Measurements from ENCODE around the gene MAST1. TPM values are rescaled to one million over a fixed set of nuclear protein-coding genes. Genes with fewer than 3 reads are reported as not detected.

The MAST1 gene
- total and polyA plus RNA-seq, 10 donors = 0.12 to 0.65 (median 0.32) TPM; not detected in 2

DNA sequence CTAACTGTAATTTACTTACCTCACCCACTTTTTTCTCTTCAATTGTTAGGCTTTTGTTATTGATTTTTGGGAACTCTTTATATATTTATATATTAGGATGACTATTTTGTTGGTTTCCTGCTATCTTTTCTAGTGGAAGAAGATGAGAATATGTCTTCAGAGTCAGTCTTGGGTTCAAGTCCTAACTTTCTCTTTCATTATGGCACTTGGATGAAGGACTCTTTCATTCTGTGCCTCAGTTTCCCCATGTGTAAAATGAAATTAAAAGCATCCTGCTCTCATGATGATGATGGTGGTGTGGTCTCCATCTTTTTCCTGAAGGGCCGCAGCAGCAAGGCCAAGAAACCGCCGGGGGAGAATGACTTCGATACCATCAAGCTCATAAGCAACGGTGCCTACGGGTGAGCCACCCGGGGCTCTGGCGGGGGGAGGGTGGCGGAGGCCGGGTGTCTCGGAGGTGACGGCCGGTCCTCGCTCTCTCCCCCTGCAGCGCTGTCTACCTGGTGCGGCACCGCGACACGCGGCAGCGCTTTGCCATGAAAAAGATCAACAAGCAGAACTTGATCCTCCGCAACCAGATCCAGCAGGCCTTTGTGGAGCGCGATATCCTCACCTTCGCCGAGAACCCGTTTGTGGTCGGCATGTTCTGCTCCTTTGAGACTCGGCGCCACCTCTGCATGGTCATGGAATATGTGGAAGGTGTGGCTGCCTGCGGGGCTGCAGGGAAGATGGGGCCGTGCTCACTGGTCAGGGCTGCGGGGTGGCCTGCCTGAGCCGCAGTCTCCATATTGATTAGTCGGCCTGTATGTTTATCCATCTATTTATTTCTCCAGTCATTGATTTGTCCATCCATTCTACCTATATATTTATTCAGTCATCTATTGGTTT, 20.0 kb downstream of the MAST1 start:
- Histone ChIP-seq H3K27ac (no peak overlapping the region), H3K9me3 (peaks cover 0 to 27% (median 20%) of the 10 kb centered on the region in 8 donors), H3K4me1 (no peaks in the 10 kb centered on the region), H3K27me3 (replicated peaks in 1 of 7) (peaks cover 0 to 9% (median 0%) of the 10 kb centered on the region in 7 donors), H3K36me3 (no peaks in the 10 kb centered on the region), H3K4me3 (no peak overlapping the region)
- intact Hi-C loops (cut with DNase I; ENCODE audit: low total_unique reads) = no loop called here
- WGBS, 5 donors = 94 to 95% (median 95%) methylated on average over 35 of the region's 35 CpGs
- DNase-seq = no peak
- TF ChIP-seq POLR2A (IDR thresholded peaks at IDR 0.05) = no peak
- TF ChIP-seq POLR2AphosphoS5 (IDR thresholded peaks at IDR 0.05) = no peak
- TF ChIP-seq, protein P1, sequence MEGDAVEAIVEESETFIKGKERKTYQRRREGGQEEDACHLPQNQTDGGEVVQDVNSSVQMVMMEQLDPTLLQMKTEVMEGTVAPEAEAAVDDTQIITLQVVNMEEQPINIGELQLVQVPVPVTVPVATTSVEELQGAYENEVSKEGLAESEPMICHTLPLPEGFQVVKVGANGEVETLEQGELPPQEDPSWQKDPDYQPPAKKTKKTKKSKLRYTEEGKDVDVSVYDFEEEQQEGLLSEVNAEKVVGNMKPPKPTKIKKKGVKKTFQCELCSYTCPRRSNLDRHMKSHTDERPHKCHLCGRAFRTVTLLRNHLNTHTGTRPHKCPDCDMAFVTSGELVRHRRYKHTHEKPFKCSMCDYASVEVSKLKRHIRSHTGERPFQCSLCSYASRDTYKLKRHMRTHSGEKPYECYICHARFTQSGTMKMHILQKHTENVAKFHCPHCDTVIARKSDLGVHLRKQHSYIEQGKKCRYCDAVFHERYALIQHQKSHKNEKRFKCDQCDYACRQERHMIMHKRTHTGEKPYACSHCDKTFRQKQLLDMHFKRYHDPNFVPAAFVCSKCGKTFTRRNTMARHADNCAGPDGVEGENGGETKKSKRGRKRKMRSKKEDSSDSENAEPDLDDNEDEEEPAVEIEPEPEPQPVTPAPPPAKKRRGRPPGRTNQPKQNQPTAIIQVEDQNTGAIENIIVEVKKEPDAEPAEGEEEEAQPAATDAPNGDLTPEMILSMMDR (IDR thresholded peaks at IDR 0.05 in 8 of 11, conservative IDR thresholded peaks at IDR 0.05 in 3 of 11) = no peak

DNA sequence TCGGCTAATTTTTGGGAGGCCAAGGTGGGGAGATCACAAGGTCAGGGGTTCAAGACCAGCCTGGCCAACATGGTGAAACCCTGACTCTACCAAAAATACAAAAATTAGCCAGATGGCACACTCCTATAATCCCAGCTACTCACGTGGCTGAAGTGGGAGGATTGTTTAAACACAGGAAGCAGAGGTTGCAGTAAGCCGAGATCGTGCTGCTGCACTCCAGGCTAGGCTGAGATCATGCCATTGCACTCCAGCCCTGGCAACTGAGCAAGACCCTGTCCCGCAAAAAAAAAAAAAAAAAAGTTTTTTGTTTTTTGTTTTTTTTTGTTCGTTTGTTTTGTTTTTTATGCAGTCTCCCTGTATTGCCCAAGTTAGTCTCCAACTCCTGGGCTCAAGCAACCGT, 21.2 kb downstream of the MAST1 start:
- Histone ChIP-seq H3K4me3 (no peak overlapping the region), H3K27ac (no peak overlapping the region), H3K4me1 (no peaks in the 10 kb centered on the region), H3K9me3 (peaks cover 0 to 27% (median 20%) of the 10 kb centered on the region in 8 donors), H3K27me3 (replicated peaks in 1 of 7) (peaks cover 0 to 9% (median 0%) of the 10 kb centered on the region in 7 donors), H3K36me3 (no peaks in the 10 kb centered on the region)
- intact Hi-C loops (cut with DNase I; ENCODE audit: low total_unique reads) = no loop called here
- TF ChIP-seq, protein P1 (IDR thresholded peaks at IDR 0.05 in 8 of 11, conservative IDR thresholded peaks at IDR 0.05 in 3 of 11) = no peak
- TF ChIP-seq POLR2A (IDR thresholded peaks at IDR 0.05) (no peak), POLR2AphosphoS5 (IDR thresholded peaks at IDR 0.05) (no peak)
- 59 to 70% (median 65%) methylated on average over 7 of the region's 7 CpGs for WGBS, 5 donors
- DNase-seq = no peak

DNA sequence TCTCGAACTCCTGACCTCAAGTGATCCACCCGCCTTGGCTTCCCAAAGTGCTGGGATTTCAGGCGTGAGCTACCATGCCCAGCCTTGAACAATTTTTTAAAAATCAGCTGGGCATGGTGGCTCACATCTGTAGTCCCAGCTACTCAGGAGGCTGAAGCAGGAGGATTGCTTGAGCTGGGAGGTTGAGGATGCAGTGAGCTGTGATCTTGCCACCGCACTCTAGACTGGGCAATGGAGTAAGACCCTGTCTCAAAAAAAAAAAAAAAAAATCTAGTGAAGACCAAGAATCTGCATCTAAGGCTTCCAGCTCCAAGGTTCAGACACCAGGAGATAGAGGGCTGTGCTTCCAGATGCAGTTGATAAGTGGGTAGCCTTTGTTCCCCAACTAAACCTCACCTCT, 25.8 kb downstream of the MAST1 start:
- 66 to 97% (median 89%) methylated on average over 4 of the region's 4 CpGs for WGBS, 5 donors
- intact Hi-C loops (cut with DNase I; ENCODE audit: low total_unique reads) = no loop called here

More for the DNA sequence above, 25.8 kb downstream of the MAST1 start:
- no peak for DNase-seq
- Histone ChIP-seq H3K4me3 (no peak overlapping the region), H3K27me3 (replicated peaks in 1 of 7) (peaks cover 0 to 19% (median 0%) of the 10 kb centered on the region in 7 donors), H3K36me3 (no peaks in the 10 kb centered on the region), H3K9me3 (no peaks in the 10 kb centered on the region), H3K27ac (no peak overlapping the region), H3K4me1 (peaks cover 0 to 15% (median 13%) of the 10 kb centered on the region in 6 donors)
- TF ChIP-seq, protein P1 (IDR thresholded peaks at IDR 0.05 in 8 of 11, conservative IDR thresholded peaks at IDR 0.05 in 3 of 11) = no peak
- no peak for TF ChIP-seq POLR2AphosphoS5 (IDR thresholded peaks at IDR 0.05)
- TF ChIP-seq POLR2A (IDR thresholded peaks at IDR 0.05) = no peak

Measured in spleen (tissue), 11 donors.